ENCODE data around the gene UNC5C.

The UNC5C gene

GRCh38 chr4:95317085-95317793, 231.5 kb downstream of the UNC5C start:
- H3K4me3 ChIP-seq (ENCODE audit: low read length): no peak overlapping the region

GRCh38 chr4:95314573-95314972, 234.2 kb downstream of the UNC5C start:
- Histone ChIP-seq H3K36me3 (ENCODE audit: insufficient read depth, low read length) (no peaks in the 10 kb centered on the region), H3K27me3 (ENCODE audit: control insufficient read depth, insufficient read depth, low read length) (no peaks in the 10 kb centered on the region), H3K4me3 (ENCODE audit: low read length) (no peak overlapping the region), H3K4me1 (ENCODE audit: control insufficient read depth, insufficient read depth, low read length) (no peaks in the 10 kb centered on the region), H3K4me2 (ENCODE audit: low read length) (no peak overlapping the region), H3K9ac (ENCODE audit: low read depth, low read length) (no peak overlapping the region), H3K9me3 (replicated peaks; ENCODE audit: low read length) (no peaks in the 10 kb centered on the region)

More at GRCh38 chr4:95317085-95317793, 231.5 kb downstream of the UNC5C start:
- Histone ChIP-seq H3K36me3 (ENCODE audit: insufficient read depth, low read length) (no peaks in the 10 kb centered on the region), H3K4me2 (ENCODE audit: low read length) (no peak overlapping the region), H3K27me3 (ENCODE audit: control insufficient read depth, insufficient read depth, low read length) (no peaks in the 10 kb centered on the region), H3K9ac (ENCODE audit: low read depth, low read length) (no peak overlapping the region), H3K9me3 (replicated peaks; ENCODE audit: low read length) (no peaks in the 10 kb centered on the region), H3K4me1 (ENCODE audit: control insufficient read depth, insufficient read depth, low read length) (no peaks in the 10 kb centered on the region)

GRCh38 chr4:95304898-95305297, 243.9 kb downstream of the UNC5C start:
- Histone ChIP-seq H3K4me1 (ENCODE audit: control insufficient read depth, insufficient read depth, low read length) (no peaks in the 10 kb centered on the region), H3K9me3 (replicated peaks; ENCODE audit: low read length) (no peaks in the 10 kb centered on the region), H3K4me2 (ENCODE audit: low read length) (no peak overlapping the region), H3K27me3 (ENCODE audit: control insufficient read depth, insufficient read depth, low read length) (no peaks in the 10 kb centered on the region), H3K4me3 (ENCODE audit: low read length) (no peak overlapping the region), H3K36me3 (ENCODE audit: insufficient read depth, low read length) (no peaks in the 10 kb centered on the region), H3K9ac (ENCODE audit: low read depth, low read length) (no peak overlapping the region)

GRCh38 chr4:95300304-95300703, 248.5 kb downstream of the UNC5C start:
- H3K27me3 ChIP-seq (ENCODE audit: control insufficient read depth, insufficient read depth, low read length): no peaks in the 10 kb centered on the region

GRCh38 chr4:95296052-95296451, 252.7 kb downstream of the UNC5C start:
- H3K9me3 ChIP-seq (replicated peaks; ENCODE audit: low read length): no peaks in the 10 kb centered on the region

More at GRCh38 chr4:95300304-95300703, 248.5 kb downstream of the UNC5C start:
- no peak overlapping the region for H3K4me2 ChIP-seq (ENCODE audit: low read length)
- H3K4me1 ChIP-seq (ENCODE audit: control insufficient read depth, insufficient read depth, low read length): no peaks in the 10 kb centered on the region
- H3K9ac ChIP-seq (ENCODE audit: low read depth, low read length): no peak overlapping the region
- H3K9me3 ChIP-seq (replicated peaks; ENCODE audit: low read length): no peaks in the 10 kb centered on the region
- H3K36me3 ChIP-seq (ENCODE audit: insufficient read depth, low read length): no peaks in the 10 kb centered on the region
- H3K4me3 ChIP-seq (ENCODE audit: low read length): no peak overlapping the region

GRCh38 chr4:95295157-95295556, 253.6 kb downstream of the UNC5C start:
- no peaks in the 10 kb centered on the region for H3K4me1 ChIP-seq (ENCODE audit: control insufficient read depth, insufficient read depth, low read length)
- H3K9me3 ChIP-seq (replicated peaks; ENCODE audit: low read length): no peaks in the 10 kb centered on the region
- no peak overlapping the region for H3K9ac ChIP-seq (ENCODE audit: low read depth, low read length)
- no peaks in the 10 kb centered on the region for H3K27me3 ChIP-seq (ENCODE audit: control insufficient read depth, insufficient read depth, low read length)
- H3K4me2 ChIP-seq (ENCODE audit: low read length): no peak overlapping the region
- no peaks in the 10 kb centered on the region for H3K36me3 ChIP-seq (ENCODE audit: insufficient read depth, low read length)
- no peak overlapping the region for H3K4me3 ChIP-seq (ENCODE audit: low read length)

More at GRCh38 chr4:95296052-95296451, 252.7 kb downstream of the UNC5C start:
- Histone ChIP-seq H3K4me1 (ENCODE audit: control insufficient read depth, insufficient read depth, low read length) (no peaks in the 10 kb centered on the region), H3K4me2 (ENCODE audit: low read length) (no peak overlapping the region), H3K4me3 (ENCODE audit: low read length) (no peak overlapping the region), H3K27me3 (ENCODE audit: control insufficient read depth, insufficient read depth, low read length) (no peaks in the 10 kb centered on the region), H3K36me3 (ENCODE audit: insufficient read depth, low read length) (no peaks in the 10 kb centered on the region), H3K9ac (ENCODE audit: low read depth, low read length) (no peak overlapping the region)

GRCh38 chr4:95294321-95294720, 254.5 kb downstream of the UNC5C start:
- no peak overlapping the region for H3K9ac ChIP-seq (ENCODE audit: low read depth, low read length)
- peaks cover 3% of the 10 kb centered on the region for H3K4me1 ChIP-seq (ENCODE audit: control insufficient read depth, insufficient read depth, low read length)
- no peaks in the 10 kb centered on the region for H3K27me3 ChIP-seq (ENCODE audit: control insufficient read depth, insufficient read depth, low read length)
- H3K36me3 ChIP-seq (ENCODE audit: insufficient read depth, low read length): no peaks in the 10 kb centered on the region
- no peaks in the 10 kb centered on the region for H3K9me3 ChIP-seq (replicated peaks; ENCODE audit: low read length)
- no peak overlapping the region for H3K4me3 ChIP-seq (ENCODE audit: low read length)
- H3K4me2 ChIP-seq (ENCODE audit: low read length): no peak overlapping the region

GRCh38 chr4:95293014-95293413, 255.8 kb downstream of the UNC5C start:
- Histone ChIP-seq H3K4me3 (ENCODE audit: low read length) (no peak overlapping the region), H3K4me2 (ENCODE audit: low read length) (no peak overlapping the region), H3K9ac (ENCODE audit: low read depth, low read length) (no peak overlapping the region), H3K4me1 (ENCODE audit: control insufficient read depth, insufficient read depth, low read length) (peaks cover 10% of the 10 kb centered on the region), H3K36me3 (ENCODE audit: insufficient read depth, low read length) (no peaks in the 10 kb centered on the region), H3K9me3 (replicated peaks; ENCODE audit: low read length) (no peaks in the 10 kb centered on the region), H3K27me3 (ENCODE audit: control insufficient read depth, insufficient read depth, low read length) (no peaks in the 10 kb centered on the region)

- peaks cover 10% of the 10 kb centered on the region for H3K4me1 ChIP-seq (ENCODE audit: control insufficient read depth, insufficient read depth, low read length)
Observed at GRCh38 chr4:95290702-95291101, 258.1 kb downstream of the UNC5C start.

GRCh38 chr4:95289028-95289634, 259.6 kb downstream of the UNC5C start:
- Histone ChIP-seq H3K9me3 (replicated peaks; ENCODE audit: low read length) (no peaks in the 10 kb centered on the region), H3K27me3 (ENCODE audit: control insufficient read depth, insufficient read depth, low read length) (no peaks in the 10 kb centered on the region), H3K36me3 (ENCODE audit: insufficient read depth, low read length) (no peaks in the 10 kb centered on the region), H3K9ac (ENCODE audit: low read depth, low read length) (no peak overlapping the region), H3K4me3 (ENCODE audit: low read length) (no peak overlapping the region), H3K4me2 (ENCODE audit: low read length) (peak overlapping the region; percentile 7), H3K4me1 (ENCODE audit: control insufficient read depth, insufficient read depth, low read length) (peaks cover 10% of the 10 kb centered on the region)

More at GRCh38 chr4:95290702-95291101, 258.1 kb downstream of the UNC5C start:
- Histone ChIP-seq H3K4me2 (ENCODE audit: low read length) (no peak overlapping the region), H3K9ac (ENCODE audit: low read depth, low read length) (no peak overlapping the region), H3K9me3 (replicated peaks; ENCODE audit: low read length) (no peaks in the 10 kb centered on the region), H3K4me3 (ENCODE audit: low read length) (no peak overlapping the region), H3K27me3 (ENCODE audit: control insufficient read depth, insufficient read depth, low read length) (no peaks in the 10 kb centered on the region), H3K36me3 (ENCODE audit: insufficient read depth, low read length) (no peaks in the 10 kb centered on the region)

- no peak overlapping the region for H3K4me2 ChIP-seq (ENCODE audit: low read length)
- peaks cover 10% of the 10 kb centered on the region for H3K4me1 ChIP-seq (ENCODE audit: control insufficient read depth, insufficient read depth, low read length)
- H3K27me3 ChIP-seq (ENCODE audit: control insufficient read depth, insufficient read depth, low read length): no peaks in the 10 kb centered on the region
- no peaks in the 10 kb centered on the region for H3K9me3 ChIP-seq (replicated peaks; ENCODE audit: low read length)
- H3K9ac ChIP-seq (ENCODE audit: low read depth, low read length): no peak overlapping the region
- no peak overlapping the region for H3K4me3 ChIP-seq (ENCODE audit: low read length)
- no peaks in the 10 kb centered on the region for H3K36me3 ChIP-seq (ENCODE audit: insufficient read depth, low read length)
Observed at GRCh38 chr4:95288552-95288951, 260.2 kb downstream of the UNC5C start.

- no peak overlapping the region for H3K9ac ChIP-seq (ENCODE audit: low read depth, low read length)
Observed at GRCh38 chr4:95285797-95286196, 263.0 kb downstream of the UNC5C start.

More at GRCh38 chr4:95285797-95286196, 263.0 kb downstream of the UNC5C start:
- Histone ChIP-seq H3K27me3 (ENCODE audit: control insufficient read depth, insufficient read depth, low read length) (no peaks in the 10 kb centered on the region), H3K4me1 (ENCODE audit: control insufficient read depth, insufficient read depth, low read length) (peaks cover 10% of the 10 kb centered on the region), H3K4me2 (ENCODE audit: low read length) (no peak overlapping the region), H3K36me3 (ENCODE audit: insufficient read depth, low read length) (no peaks in the 10 kb centered on the region), H3K9me3 (replicated peaks; ENCODE audit: low read length) (no peaks in the 10 kb centered on the region), H3K4me3 (ENCODE audit: low read length) (no peak overlapping the region)
